ENCODE results near the gene QKI.
"Not testable (repeated sequence)": the region's sequence is repeated elsewhere in the genome, so short reads cannot be mapped to it uniquely, and the experiment has no call there.

QKI gene

DNA sequence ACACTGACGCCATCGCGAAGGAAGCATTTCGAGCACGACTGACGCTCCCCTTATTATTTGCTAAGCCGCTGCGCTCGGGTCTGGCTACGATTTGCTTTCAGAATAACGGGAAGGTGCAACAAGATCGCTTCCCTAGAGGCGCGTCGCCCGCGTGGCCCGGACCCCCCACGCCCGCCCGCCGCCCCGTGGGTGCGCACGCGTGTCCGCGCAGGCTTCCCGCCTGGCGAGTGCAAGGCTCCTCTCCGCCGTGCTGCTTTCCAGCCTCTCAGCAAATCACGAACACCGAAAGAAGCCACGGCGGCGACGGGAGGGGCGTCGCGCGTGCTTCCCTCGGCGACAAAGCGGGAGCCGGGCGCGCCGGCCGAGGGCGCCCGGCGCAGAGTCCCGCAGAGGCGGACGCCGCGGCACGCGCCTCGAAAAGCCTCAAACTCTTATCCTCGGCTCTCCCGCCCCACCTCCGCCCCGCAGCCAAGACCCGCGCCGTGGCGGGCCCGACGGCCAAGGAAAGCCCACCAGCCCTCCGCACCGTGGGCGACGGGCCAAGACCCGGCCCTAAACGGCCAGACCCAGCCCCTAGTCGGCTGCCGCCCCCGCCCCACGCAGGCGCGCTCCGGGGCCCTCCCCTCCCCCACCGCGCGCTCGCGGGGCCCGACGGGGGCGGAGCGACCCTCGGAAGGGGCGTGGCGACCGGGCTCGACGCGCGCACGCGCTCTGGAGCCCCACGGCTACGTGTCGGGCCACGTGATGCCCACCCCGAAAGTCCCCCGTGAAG, 987 bp upstream of the QKI start:
- DNase-seq (ENCODE audit: low read depth in 1 of 2, low spot score in 1 of 2): peak; percentile 78 to 90

DNA sequence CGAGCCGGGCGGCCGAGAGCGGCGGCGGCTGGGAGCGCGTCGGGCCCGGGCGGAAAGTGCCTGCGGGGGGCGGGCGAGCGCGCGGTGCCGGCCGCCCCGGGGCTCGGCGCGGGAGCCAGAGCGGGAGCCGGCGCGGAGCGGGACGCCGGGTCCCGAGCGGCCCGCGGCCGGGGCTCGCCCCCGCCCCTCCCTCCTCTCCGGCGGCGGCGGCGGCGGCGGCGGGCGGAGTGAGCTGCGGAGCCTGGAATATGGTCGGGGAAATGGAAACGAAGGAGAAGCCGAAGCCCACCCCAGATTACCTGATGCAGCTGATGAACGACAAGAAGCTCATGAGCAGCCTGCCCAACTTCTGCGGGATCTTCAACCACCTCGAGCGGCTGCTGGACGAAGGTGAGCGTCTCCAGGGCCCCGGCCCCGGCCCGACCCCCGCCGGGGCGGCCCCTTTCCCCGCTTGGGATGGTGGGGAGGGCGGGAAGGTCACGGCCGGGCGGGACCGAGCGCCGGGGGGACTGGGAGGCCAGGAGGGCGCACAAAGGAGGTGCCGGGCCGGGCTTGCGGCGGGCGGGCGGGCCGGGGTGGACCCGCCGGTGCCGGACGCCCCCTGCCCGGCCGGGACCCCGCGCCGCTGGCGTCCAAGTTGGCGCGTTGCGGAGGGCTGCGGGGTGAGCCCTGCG, 565 bp downstream of the QKI start:
- peak in 1 of 2 donors; percentile 8 for DNase-seq (ENCODE audit: low read depth in 1 of 2, low spot score in 1 of 2)

DNA sequence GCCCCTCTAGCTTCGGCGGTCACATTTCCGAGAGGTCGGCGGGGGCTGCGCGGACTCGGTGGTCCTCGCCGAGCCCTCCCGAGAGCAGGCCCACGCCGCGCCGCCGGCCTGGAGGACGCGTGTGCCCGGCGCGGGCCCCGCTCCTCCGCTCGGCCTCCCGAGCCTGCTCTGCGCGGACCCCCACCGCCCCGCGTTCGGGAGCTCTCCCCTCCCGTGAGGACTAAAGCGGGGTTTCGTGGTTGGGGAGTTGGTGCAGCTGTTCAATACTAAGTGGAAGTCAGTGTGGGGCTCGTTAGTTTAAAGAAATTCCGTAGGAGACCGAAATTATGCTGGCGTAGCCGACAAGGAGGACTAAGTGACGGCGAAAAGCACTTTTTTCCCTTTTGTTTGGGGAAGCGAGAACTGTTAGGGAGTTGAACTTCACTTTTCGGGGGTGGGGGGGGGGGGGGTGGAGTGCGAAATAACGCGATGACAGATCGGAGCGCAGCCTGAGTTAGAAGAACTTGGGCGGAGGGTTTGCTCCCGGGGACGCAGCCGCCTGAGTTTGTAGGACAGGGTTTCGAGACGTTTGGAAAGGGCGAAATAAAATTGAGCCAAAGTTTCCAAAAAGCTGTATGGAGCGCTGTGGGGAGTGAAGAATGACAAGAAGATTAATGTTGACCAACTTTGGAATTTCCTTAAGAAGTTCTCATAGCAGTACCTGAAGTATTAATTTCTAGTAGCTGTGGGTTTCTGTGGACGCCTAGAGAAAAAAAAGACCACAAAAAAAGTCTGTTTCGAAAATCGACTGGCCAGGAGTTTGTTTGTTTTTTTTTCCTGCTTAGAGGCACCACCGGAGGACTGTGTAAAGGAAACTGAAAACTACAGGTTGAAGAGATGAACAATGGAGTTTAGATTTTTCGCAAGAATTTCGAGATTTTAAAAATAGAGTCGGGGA, 1.4 kb downstream of the QKI start:
- no peak for DNase-seq (ENCODE audit: low read depth in 1 of 2, low spot score in 1 of 2)

DNA sequence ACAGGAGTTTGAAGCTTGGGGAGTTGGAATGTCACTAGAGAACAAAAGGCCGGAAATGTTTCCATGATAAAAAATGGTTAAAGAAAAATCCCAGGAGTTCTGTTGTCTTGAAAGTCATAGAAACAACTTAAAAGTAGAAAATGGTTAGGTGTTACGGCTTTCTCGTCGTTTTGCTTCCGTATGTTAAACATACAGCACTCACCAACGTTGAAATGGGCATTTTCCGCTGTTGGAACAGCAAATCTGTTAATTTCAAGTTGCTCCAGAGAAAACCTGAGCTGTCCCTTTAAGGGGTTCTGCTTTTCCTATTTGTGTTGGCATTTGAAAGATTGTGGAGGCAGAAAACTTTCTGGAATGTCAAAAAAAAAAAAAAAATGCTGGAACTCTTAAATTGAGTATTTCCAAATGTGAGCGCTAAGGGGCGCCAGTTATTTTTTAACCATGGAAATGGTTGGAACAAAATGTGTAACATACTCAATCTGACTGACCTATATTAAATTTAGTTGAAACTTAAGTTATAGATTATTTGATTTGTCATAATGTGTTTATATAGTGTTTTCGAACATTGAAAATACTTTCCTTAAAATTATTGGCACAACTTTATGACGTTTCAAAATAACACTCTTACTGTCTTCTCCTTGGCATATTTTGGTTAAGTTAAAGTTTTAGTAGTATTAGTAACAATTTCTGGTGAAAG, 2.2 kb downstream of the QKI start:
- DNase-seq (ENCODE audit: low read depth in 1 of 2, low spot score in 1 of 2): no peak

DNA sequence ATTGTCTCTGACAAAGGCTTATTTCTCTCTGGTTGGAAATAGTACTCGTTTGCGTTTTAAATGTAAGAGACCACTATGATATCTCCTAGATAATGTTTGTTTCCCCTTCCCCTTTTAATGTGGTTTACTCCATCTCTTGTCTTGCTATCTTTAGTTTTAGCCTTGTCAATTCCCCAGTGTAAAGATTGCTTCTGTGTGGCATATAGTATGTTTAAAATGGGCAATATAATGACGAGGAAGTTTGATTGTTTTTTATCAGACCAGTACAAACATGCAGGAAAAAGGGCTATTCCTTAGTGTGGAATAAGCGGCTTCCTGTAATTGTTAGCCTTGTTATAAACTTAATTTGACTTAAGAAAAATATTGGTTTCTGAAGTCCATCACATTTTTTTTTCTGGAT, 3.1 kb downstream of the QKI start:
- DNase-seq (ENCODE audit: low read depth in 1 of 2, low spot score in 1 of 2): no peak

DNA sequence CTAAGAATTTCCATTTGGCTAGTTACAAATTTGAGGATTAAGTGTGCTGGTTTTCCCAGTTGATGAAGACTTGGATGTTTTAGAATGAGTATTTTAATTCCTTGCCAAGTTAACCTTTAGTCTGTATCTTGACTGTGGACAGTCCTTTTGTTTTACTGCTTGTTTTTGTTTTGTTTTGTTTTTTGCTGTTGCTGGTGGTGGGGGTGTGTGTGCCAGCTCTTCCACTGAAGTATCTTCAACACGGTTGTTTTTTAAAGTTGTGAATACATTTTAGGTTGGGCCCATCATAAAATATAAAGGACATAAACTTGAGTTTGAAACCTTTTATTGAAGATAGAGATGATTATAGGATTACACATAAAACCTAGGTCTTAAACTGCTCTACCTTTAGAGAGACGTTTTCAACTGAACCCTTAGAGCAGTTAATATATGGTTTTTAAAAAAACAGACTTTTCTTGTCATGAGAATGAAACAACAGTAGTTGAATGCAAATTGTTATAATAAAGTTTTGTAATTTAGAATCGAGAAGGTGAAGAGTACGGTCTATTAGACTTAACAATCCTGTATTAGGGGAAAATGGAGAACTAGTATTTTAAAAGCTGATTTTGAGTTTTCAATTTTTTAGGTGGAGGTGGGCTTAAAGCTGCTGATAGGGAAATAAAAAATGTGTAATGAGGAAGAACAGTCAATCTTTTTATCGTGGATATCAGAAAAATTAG, 4.0 kb downstream of the QKI start:
- DNase-seq (ENCODE audit: low read depth in 1 of 2, low spot score in 1 of 2): no peak

DNA sequence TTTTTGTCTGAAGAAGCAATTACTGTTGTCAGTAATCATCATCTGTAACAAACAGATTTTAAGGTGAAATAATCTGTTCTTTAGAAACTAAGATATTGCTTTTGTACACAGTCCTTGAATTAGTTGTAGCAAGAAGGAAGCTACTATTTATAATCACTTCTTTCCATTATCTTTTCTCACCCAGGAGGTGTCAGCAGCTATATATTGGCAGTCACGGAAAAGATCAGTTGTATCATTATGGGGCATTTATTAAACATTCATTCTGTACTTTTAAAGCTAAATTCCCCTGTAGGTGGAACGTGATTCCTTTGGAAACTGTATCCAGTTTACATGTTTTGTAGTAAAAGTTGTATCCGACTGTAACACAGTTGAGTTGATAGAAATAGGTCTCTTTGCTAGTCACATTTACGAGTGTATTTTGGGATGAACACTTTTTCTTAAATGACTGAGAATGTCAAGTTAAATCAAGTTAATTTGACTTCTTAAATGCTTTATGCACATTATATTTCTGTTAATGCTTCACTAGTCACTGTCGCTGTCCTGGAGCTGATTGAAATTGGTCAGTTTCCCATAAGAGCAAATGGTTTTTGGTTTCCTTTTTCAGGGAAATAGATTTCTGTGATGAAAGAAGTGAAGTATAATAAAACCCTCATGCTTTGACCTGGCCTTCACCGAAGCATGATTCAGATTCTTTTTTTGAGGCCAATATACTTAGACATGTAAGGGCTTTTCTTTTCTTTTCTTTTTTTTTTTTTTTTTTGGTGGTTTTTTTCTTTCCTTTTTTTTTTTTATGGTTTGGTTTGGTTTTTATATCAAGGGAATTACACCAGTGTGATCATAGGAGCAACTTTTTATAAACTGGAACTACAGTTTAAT, 5.1 kb downstream of the QKI start:
- no peak for DNase-seq (ENCODE audit: low read depth in 1 of 2, low spot score in 1 of 2)

DNA sequence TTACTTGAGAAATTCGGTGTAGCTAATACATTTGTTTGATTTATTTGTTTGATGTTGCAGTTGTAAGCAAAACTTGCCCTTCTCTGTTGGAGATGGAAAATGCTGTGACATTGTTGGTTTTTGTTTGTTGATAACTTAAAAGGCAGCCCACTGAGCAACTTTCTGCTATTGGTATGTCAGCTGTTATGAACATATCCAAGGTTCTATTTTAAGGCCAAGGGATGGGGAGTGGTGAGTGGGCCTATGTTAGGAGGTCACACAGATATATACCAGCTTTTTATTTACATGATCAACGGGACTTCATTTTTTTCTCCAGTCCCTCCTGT, 5.7 kb downstream of the QKI start:
- DNase-seq (ENCODE audit: low read depth in 1 of 2, low spot score in 1 of 2): no peak

DNA sequence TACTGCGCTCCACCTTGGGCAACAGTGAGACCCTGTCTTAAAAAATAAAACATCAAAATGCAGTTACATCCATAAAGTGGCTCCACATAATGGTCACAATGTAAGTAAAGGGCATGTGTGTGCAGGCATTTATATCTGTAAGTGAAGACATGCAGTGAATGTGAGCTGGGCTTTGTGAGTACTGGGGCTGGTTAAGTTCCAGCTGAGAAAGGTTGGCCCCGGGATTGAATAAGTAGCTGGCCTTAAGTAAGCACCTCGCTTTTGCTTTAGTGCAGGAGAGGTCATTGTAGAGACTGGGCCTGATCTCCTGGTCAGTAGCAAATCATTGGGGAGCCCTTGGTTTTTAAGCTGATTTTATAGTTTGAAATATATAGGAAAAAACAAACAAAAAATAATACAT, 8.0 kb downstream of the QKI start:
- DNase-seq (ENCODE audit: low read depth in 1 of 2, low spot score in 1 of 2): no peak

DNA sequence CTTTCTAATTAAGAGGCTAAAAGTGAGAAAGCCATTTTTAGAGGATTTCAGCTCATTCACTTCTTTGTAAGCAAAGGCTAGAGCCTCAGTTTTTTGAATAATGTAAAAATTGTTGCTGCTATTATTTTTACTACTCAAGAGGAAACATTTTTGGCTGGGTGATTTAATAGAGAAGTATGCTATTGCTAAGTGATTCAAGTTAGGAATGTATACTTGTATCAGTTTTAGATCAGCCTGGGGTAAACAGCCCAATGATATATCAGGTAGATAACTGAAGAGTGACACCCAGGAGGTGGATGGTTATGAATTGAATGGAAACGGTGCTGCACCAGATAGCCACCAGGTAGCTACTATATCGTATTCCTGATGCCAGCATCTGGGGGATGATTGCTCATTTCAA, 9.2 kb downstream of the QKI start:
- no peak for DNase-seq (ENCODE audit: low read depth in 1 of 2, low spot score in 1 of 2)

DNA sequence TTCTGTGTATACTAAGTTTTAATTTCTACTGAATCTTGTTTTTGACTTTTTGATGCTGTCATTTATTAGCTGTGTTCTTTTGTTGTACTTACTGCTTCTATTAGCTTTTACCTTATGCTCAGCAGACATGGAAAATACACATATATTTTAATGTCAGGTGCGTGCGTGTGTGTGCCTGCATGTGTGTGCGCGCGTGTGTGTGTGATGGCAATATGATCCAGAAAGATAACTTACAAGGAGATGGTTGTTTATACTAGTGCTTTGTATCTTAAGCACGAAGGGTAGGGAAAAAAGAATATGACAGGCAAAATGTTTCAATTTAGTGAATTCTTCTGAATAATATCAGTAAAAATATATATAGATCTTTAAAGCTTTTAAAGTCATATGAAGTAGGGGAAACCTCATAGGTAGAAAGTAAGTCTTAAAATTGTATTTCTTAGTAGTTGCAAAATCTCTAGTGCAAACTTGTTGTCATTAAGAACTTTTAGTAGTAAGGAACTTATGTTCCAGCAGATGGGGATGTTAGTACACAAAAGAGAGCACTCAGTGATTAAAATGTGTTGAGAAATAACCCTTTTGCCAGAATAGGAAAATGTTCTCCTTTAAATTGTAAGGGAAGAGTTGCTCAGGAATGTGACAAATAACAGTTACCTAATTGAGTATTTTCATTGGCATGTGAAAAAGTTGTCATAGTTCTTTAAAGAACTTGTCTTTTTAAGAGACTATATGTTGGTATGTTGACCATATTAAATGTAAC, 13.2 kb downstream of the QKI start:
- no peak for DNase-seq (ENCODE audit: low read depth in 1 of 2, low spot score in 1 of 2)

DNA sequence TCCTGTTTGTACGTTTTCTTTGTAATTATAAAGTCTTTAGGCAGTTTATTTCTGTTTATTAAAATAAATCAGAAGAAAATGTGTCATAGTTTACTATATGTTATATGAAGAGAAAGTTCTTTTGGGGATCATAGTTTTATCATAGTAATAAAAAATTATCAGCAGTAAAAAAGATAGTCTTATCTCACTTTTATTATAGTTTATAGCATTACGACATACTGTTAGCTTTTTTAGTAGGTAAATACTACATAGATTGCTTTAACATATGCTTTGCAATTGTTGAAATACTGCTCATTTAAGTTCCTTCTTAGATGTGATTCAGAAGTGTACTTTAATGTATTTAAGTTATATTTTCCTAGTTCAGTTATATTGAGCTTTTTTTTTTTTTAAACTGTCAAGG, 13.9 kb downstream of the QKI start:
- DNase-seq (ENCODE audit: low read depth in 1 of 2, low spot score in 1 of 2): no peak

DNA sequence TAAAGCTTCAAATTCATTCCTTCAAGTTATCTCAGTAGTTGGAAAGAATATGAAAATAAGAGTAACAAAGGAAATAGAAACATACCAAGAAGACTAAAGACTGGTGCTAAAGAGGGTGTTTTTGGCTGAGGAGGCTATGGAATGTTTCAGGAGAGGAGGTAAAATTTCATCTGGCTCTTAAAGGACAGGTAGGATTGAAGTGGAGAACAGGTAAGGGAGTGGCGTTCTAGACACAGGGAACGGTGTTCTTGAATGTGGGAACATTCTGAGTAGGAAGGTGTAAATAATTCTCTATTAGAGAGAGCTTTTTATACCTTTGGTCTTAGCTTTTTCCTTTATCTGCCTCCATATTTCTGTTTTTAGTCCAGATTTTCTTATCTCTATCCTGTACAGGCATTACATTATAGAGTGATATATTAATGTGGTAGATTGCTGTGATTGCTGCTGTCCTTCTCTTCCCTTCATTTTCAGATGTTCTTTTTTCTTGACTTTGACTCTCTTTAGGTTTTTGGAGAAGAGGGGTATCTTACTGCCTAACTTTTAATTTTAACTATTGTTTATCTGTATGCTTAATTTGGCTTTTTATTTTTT, 15.4 kb downstream of the QKI start:
- no peak for DNase-seq (ENCODE audit: low read depth in 1 of 2, low spot score in 1 of 2)

DNA sequence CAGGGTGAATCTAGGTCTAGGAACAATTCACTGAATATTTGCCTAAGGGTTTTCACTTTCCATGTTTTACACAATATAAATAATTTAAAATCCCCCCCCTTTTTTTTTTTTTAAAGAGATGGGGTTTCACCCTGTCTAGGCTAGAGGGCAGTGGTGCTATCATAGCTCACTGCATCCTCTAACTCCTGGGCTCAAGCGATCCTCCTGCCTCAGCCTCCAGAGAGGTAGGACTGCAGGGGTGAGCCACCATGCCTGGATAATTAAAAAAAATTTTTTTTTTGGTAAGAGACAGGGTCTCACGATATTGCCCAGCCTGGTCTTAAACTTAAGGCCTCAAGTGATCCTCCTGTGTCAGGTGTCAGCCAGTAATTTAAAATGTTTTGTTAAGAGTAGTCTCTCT, 17.8 kb downstream of the QKI start:
- no peak for DNase-seq (ENCODE audit: low read depth in 1 of 2, low spot score in 1 of 2)

DNA sequence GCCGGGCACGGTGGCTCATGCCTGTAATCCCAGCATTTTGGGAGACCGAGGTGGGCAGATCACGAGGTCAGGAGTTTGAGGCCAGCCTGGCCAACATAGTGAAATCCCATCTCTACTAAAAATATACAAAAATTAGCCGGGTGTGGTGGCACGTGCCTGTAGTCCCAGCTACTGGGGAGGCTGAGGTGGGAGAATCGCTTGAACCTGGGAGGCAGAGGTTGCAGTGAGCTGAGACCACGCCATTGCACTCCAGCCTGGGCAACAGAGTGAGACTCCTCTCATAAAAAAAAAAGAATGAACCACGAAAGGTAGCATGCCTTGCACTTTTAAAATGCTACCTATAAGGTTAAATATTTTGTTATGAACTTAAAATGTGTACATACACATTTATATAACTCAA, 19.0 kb downstream of the QKI start:
- not testable (repeated sequence) for DNase-seq (ENCODE audit: low read depth in 1 of 2, low spot score in 1 of 2)

DNA sequence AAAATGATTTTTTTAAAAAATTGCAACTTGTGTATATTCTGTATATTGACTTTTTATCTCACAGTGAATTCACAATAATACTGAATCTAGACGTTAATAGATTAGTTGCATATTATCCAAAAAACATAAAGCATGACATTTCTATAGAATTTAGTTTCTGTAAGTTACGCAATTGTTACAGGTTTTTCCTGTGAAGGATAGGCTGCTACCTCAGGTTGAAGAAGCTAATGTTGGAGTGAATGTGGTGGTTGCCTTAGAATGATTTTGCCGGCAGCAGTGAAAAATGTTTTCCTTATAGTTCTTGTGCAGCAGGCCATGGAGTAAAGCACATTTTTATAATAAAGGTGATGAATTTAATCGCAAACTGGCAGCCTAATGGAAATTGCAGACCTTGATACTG, 20.5 kb downstream of the QKI start:
- DNase-seq (ENCODE audit: low read depth in 1 of 2, low spot score in 1 of 2): no peak

DNA sequence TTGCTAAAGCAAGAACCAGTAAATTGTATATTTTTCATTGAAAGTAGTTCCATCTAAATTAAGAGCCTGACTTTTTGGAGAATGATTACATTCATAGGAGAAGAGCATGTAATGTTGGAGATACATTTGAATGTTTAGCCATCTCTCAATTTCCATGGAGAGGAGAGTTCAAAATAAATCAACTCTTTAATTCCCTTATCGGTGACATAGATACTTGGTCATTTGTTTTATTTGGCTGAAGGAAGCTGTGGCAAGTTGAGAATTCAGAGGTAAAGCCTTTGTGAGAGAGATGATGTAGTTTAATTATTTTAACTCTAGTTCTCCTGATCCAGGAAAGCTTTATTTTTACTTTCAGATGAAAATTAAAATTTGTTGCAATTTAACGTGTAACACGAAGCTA, 22.3 kb downstream of the QKI start:
- no peak for DNase-seq (ENCODE audit: low read depth in 1 of 2, low spot score in 1 of 2)

DNA sequence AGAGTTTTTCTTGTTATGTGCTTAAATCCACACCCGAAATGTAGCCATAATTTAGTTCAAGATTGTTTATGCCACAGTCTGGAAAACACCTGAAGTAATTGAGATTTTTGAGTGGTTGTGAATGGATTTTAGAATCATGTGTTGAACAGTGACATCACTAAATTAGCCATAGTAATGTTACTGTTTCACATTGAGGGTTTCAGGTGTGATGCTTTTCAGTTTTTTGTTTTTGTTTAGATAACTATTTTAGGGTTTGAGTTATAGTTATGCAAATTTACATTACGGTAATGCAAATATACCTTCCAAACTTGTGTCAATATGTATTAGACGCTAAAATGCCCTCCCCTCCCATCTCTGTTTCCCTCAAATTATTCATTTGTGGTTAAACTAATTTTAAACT, 22.9 kb downstream of the QKI start:
- DNase-seq (ENCODE audit: low read depth in 1 of 2, low spot score in 1 of 2): no peak

Measured in activated T-helper 1 cell treated with anti-CD3 and anti-CD28 coated beads, Interleukin-2, amount 50 U/mL, for 16 hours (primary cell).